GM18873 (cell line): ENCODE data around the gene P2RY1.

Source experiments
- ATAC-seq: cut with Tn5 transposase; IDR thresholded peaks from one replicate; pipeline ENCODE4 v1.9.1; 2021; ENCODE audit warnings: mild to moderate bottlenecking, moderate library complexity, moderate number of reproducible peaks; ENCODE audit not compliant: unreplicated experiment, low FRiP score

Gene P2RY1

GRCh38 chr3:152834776-152835600, at the start of gene P2RY1:
Gene P2RY1, plus strand, starts transcription at chr3:152835131. Its CDS starts 652 bp downstream, at chr3:152835783.
- ATAC-seq, result peak; percentile 82

GRCh38 chr3:152786977-152787681, 47.8 kb upstream of the P2RY1 start:
- ATAC-seq, result no peak

GRCh38 chr3:152790651-152791387, 44.1 kb upstream of the P2RY1 start:
- ATAC-seq, result no peak

GRCh38 chr3:152793969-152794368, 41.0 kb upstream of the P2RY1 start:
- ATAC-seq, result no peak

GRCh38 chr3:152797751-152798432, 37.0 kb upstream of the P2RY1 start:
- no peak for ATAC-seq

GRCh38 chr3:152811974-152812760, 22.8 kb upstream of the P2RY1 start:
- ATAC-seq, result no peak

GRCh38 chr3:152817400-152817799, 17.5 kb upstream of the P2RY1 start:
- no peak for ATAC-seq

GRCh38 chr3:152818027-152818426, 16.9 kb upstream of the P2RY1 start:
- ATAC-seq, result no peak

GRCh38 chr3:152823173-152823572, 11.8 kb upstream of the P2RY1 start:
- ATAC-seq, result no peak

- ATAC-seq, result no peak
Observed at GRCh38 chr3:152823781-152824180, 11.2 kb upstream of the P2RY1 start.

GRCh38 chr3:152825566-152825965, 9.4 kb upstream of the P2RY1 start:
- ATAC-seq, result no peak

GRCh38 chr3:152826476-152826875, 8.5 kb upstream of the P2RY1 start:
- ATAC-seq, result no peak

GRCh38 chr3:152827313-152827712, 7.6 kb upstream of the P2RY1 start:
- ATAC-seq, result no peak

- no peak for ATAC-seq
Observed at GRCh38 chr3:152828075-152828840, 6.7 kb upstream of the P2RY1 start.

- ATAC-seq, result no peak
Observed at GRCh38 chr3:152830245-152830644, 4.7 kb upstream of the P2RY1 start.

- no peak for ATAC-seq
Observed at GRCh38 chr3:152832046-152832445, 2.9 kb upstream of the P2RY1 start.

GRCh38 chr3:152833089-152833488, 1.8 kb upstream of the P2RY1 start:
- no peak for ATAC-seq

GRCh38 chr3:152834191-152834775, 648 bp upstream of the P2RY1 start:
- ATAC-seq, result no peak
